Measurements from ENCODE around the gene SPDYE4. TPM values are rescaled to one million over a fixed set of nuclear protein-coding genes. Genes with fewer than 3 reads are reported as not detected.

Gene SPDYE4
- total RNA-seq, 8 experiments from 2014 or later, result not detected

- ATAC-seq (replicated peaks in 6 of 8), result peak; percentile 80 to 98 (median 96)
- 0 to 53% (median 17%) methylated on average over 2 to 20 of the region's 70 CpGs; no CpG with 5 or more reads in 4 of the 10 experiments for WGBS, 10 experiments
- Histone ChIP-seq H3K4me3 (peak overlapping the region; percentile 36 to 44 (median 42)), H3K27ac (no peak overlapping the region), H3K4me1 (replicated peaks in 1 of 2) (no peaks in the 10 kb centered on the region)
- in situ Hi-C loops (cut with MboI; ENCODE audit: low pct_unique_long_range_greater_than_20kb in 2 of 9, low sequenced_read_pairs in 9 of 9, unreplicated experiment in 9 of 9), result loop anchor here in 3 of 9 experiments (10.0 to 25.0 kb wide), 2 partner anchors 331 to 334 kb away; no protein-coding TSS in a partner anchor
Observed at GRCh38 chr17:8745586-8746500, 12.5 kb downstream of the SPDYE4 start.

- Histone ChIP-seq H3K27ac (no peak overlapping the region), H3K4me1 (replicated peaks in 1 of 2) (peaks cover under 1 to 5% of the 10 kb centered on the region in 2 donors), H3K4me3 (no peak overlapping the region)
- WGBS, 10 experiments, result 40 to 80% (median 64%) methylated on average over 1 to 2 of the region's 15 CpGs; no CpG with 5 or more reads in 7 of the 10 experiments
- in situ Hi-C loops (cut with MboI; ENCODE audit: low pct_unique_long_range_greater_than_20kb in 2 of 9, low sequenced_read_pairs in 9 of 9, unreplicated experiment in 9 of 9), result loop anchor here in 3 of 9 experiments (10.0 to 25.0 kb wide), 2 partner anchors 329 to 332 kb away; no protein-coding TSS in a partner anchor
- no peak for ATAC-seq (replicated peaks in 6 of 8)
Observed at GRCh38 chr17:8744086-8744785, 14.1 kb downstream of the SPDYE4 start.

- no peak for ATAC-seq (replicated peaks in 6 of 8)
- peaks cover 5 to 9% of the 10 kb centered on the region in 2 donors for H3K4me1 ChIP-seq (replicated peaks in 1 of 2)
- WGBS, 10 experiments, result 0 to 100% (median 83%) methylated on average over 1 to 7 of the region's 8 CpGs; no CpG with 5 or more reads in 1 of the 10 experiments
- no peak overlapping the region for H3K27ac ChIP-seq
- H3K4me3 ChIP-seq, result no peak overlapping the region
- in situ Hi-C loops (cut with MboI; ENCODE audit: low pct_unique_long_range_greater_than_20kb in 2 of 9, low sequenced_read_pairs in 9 of 9, unreplicated experiment in 9 of 9), result loop anchor here in 3 of 9 experiments (10.0 to 25.0 kb wide), 2 partner anchors 328 to 331 kb away; no protein-coding TSS in a partner anchor
Observed at GRCh38 chr17:8742819-8743218, 15.5 kb downstream of the SPDYE4 start.

GRCh38 chr17:8742274-8742673 is 16.1 kb downstream of the SPDYE4 start:
- in situ Hi-C loops (cut with MboI; ENCODE audit: low pct_unique_long_range_greater_than_20kb in 2 of 9, low sequenced_read_pairs in 9 of 9, unreplicated experiment in 9 of 9), result loop anchor here in 3 of 9 experiments (10.0 to 25.0 kb wide), 2 partner anchors 327 to 330 kb away; no protein-coding TSS in a partner anchor
- 72 to 100% (median 92%) methylated on average over 1 to 3 of the region's 5 CpGs; no CpG with 5 or more reads in 7 of the 10 experiments for WGBS, 10 experiments
- H3K4me1 ChIP-seq (replicated peaks in 1 of 2), result peaks cover 5 to 9% of the 10 kb centered on the region in 2 donors
- no peak overlapping the region for H3K27ac ChIP-seq
- no peak for ATAC-seq (replicated peaks in 6 of 8)
- no peak overlapping the region for H3K4me3 ChIP-seq

- no peak for ATAC-seq (replicated peaks in 6 of 8)
- Histone ChIP-seq H3K27ac (no peak overlapping the region), H3K4me3 (no peak overlapping the region), H3K4me1 (replicated peaks in 1 of 2) (peaks cover 5 to 9% of the 10 kb centered on the region in 2 donors)
- 33 to 100% methylated on average over 1 to 3 of the region's 4 CpGs; no CpG with 5 or more reads in 8 of the 10 experiments for WGBS, 10 experiments
- in situ Hi-C loops (cut with MboI; ENCODE audit: low pct_unique_long_range_greater_than_20kb in 2 of 9, low sequenced_read_pairs in 9 of 9, unreplicated experiment in 9 of 9), result loop anchor here in 3 of 9 experiments (10.0 to 25.0 kb wide), 2 partner anchors 327 to 329 kb away; no protein-coding TSS in a partner anchor
Observed at GRCh38 chr17:8741771-8742170, 16.6 kb downstream of the SPDYE4 start.

GRCh38 chr17:8741366-8741765 is 17.0 kb downstream of the SPDYE4 start:
- in situ Hi-C loops (cut with MboI; ENCODE audit: low pct_unique_long_range_greater_than_20kb in 2 of 9, low sequenced_read_pairs in 9 of 9, unreplicated experiment in 9 of 9), result loop anchor here in 3 of 9 experiments (10.0 to 25.0 kb wide), 2 partner anchors 327 to 329 kb away; no protein-coding TSS in a partner anchor
- H3K4me1 ChIP-seq (replicated peaks in 1 of 2), result peaks cover 5 to 9% of the 10 kb centered on the region in 2 donors
- ATAC-seq (replicated peaks in 6 of 8), result no peak
- WGBS, 10 experiments, result 79 to 100% (median 100%) methylated on average over 2 to 12 of the region's 17 CpGs; no CpG with 5 or more reads in 5 of the 10 experiments
- H3K4me3 ChIP-seq, result no peak overlapping the region
- no peak overlapping the region for H3K27ac ChIP-seq

GRCh38 chr17:8740486-8740885 is 17.9 kb downstream of the SPDYE4 start:
- no peak for ATAC-seq (replicated peaks in 6 of 8)
- H3K4me1 ChIP-seq (replicated peaks in 1 of 2), result peaks cover 5 to 9% of the 10 kb centered on the region in 2 donors
- H3K4me3 ChIP-seq, result no peak overlapping the region
- no peak overlapping the region for H3K27ac ChIP-seq
- in situ Hi-C loops (cut with MboI; ENCODE audit: low pct_unique_long_range_greater_than_20kb in 2 of 9, low sequenced_read_pairs in 9 of 9, unreplicated experiment in 9 of 9), result loop anchor here in 3 of 9 experiments (10.0 to 25.0 kb wide), 2 partner anchors 326 to 328 kb away; no protein-coding TSS in a partner anchor
- 60 to 100% (median 80%) methylated on average over 1 to 6 of the region's 12 CpGs; no CpG with 5 or more reads in 3 of the 10 experiments for WGBS, 10 experiments

- WGBS, 10 experiments, result 33 to 61% (median 42%) methylated on average over 2 to 6 of the region's 8 CpGs; no CpG with 5 or more reads in 6 of the 10 experiments
- peak in 5 of 8 experiments; percentile 67 to 74 (median 73) for ATAC-seq (replicated peaks in 6 of 8)
- Histone ChIP-seq H3K27ac (no peak overlapping the region), H3K4me3 (no peak overlapping the region), H3K4me1 (replicated peaks in 1 of 2) (peaks cover 5 to 9% of the 10 kb centered on the region in 2 donors)
- in situ Hi-C loops (cut with MboI; ENCODE audit: low pct_unique_long_range_greater_than_20kb in 2 of 9, low sequenced_read_pairs in 9 of 9, unreplicated experiment in 9 of 9), result loop anchor here in 2 of 9 experiments (25.0 kb wide), 1 partner anchor 327 kb away; no protein-coding TSS in a partner anchor
Observed at GRCh38 chr17:8739097-8739496, 19.2 kb downstream of the SPDYE4 start.

- Histone ChIP-seq H3K4me1 (replicated peaks in 1 of 2) (peaks cover 5 to 9% of the 10 kb centered on the region in 2 donors), H3K4me3 (no peak overlapping the region), H3K27ac (no peak overlapping the region)
- in situ Hi-C loops (cut with MboI; ENCODE audit: low pct_unique_long_range_greater_than_20kb in 2 of 9, low sequenced_read_pairs in 9 of 9, unreplicated experiment in 9 of 9), result loop anchor here in 2 of 9 experiments (25.0 kb wide), 1 partner anchor 324 kb away; no protein-coding TSS in a partner anchor
- WGBS, 10 experiments, result 36 to 100% (median 88%) methylated on average over 1 to 2 of the region's 2 CpGs
- ATAC-seq (replicated peaks in 6 of 8), result no peak
Observed at GRCh38 chr17:8736796-8737195, 21.6 kb downstream of the SPDYE4 start.

GRCh38 chr17:8736362-8736761 is 22.0 kb downstream of the SPDYE4 start:
- no peak for ATAC-seq (replicated peaks in 6 of 8)
- Histone ChIP-seq H3K4me3 (no peak overlapping the region), H3K4me1 (replicated peaks in 1 of 2) (peaks cover 5 to 9% of the 10 kb centered on the region in 2 donors), H3K27ac (no peak overlapping the region)
- in situ Hi-C loops (cut with MboI; ENCODE audit: low pct_unique_long_range_greater_than_20kb in 2 of 9, low sequenced_read_pairs in 9 of 9, unreplicated experiment in 9 of 9), result loop anchor here in 2 of 9 experiments (25.0 kb wide), 1 partner anchor 324 kb away; no protein-coding TSS in a partner anchor
- WGBS, 10 experiments, result 0 to 80% (median 70%) methylated on average over 1 to 6 of the region's 6 CpGs; no CpG with 5 or more reads in 3 of the 10 experiments

GRCh38 chr17:8735336-8735939 is 22.9 kb downstream of the SPDYE4 start:
- H3K27ac ChIP-seq, result no peak overlapping the region
- no peak overlapping the region for H3K4me3 ChIP-seq
- peaks cover 5 to 9% of the 10 kb centered on the region in 2 donors for H3K4me1 ChIP-seq (replicated peaks in 1 of 2)
- 67 to 100% (median 94%) methylated on average over 1 to 6 of the region's 23 CpGs; no CpG with 5 or more reads in 2 of the 10 experiments for WGBS, 10 experiments
- in situ Hi-C loops (cut with MboI; ENCODE audit: low pct_unique_long_range_greater_than_20kb in 2 of 9, low sequenced_read_pairs in 9 of 9, unreplicated experiment in 9 of 9), result loop anchor here in 2 of 9 experiments (25.0 kb wide), 1 partner anchor 323 kb away; no protein-coding TSS in a partner anchor
- ATAC-seq (replicated peaks in 6 of 8), result no peak

- Histone ChIP-seq H3K4me1 (replicated peaks in 1 of 2) (peaks cover 5 to 9% of the 10 kb centered on the region in 2 donors), H3K27ac (no peak overlapping the region), H3K4me3 (no peak overlapping the region)
- no peak for ATAC-seq (replicated peaks in 6 of 8)
- 0 to 100% (median 98%) methylated on average over 1 to 4 of the region's 10 CpGs; no CpG with 5 or more reads in 4 of the 10 experiments for WGBS, 10 experiments
- in situ Hi-C loops (cut with MboI; ENCODE audit: low pct_unique_long_range_greater_than_20kb in 2 of 9, low sequenced_read_pairs in 9 of 9, unreplicated experiment in 9 of 9), result loop anchor here in 2 of 9 experiments (25.0 kb wide), 1 partner anchor 323 kb away; no protein-coding TSS in a partner anchor
Observed at GRCh38 chr17:8734876-8735275, 23.5 kb downstream of the SPDYE4 start.

Measured in motor neuron (in vitro differentiated cells).